GM23248 (cell line): ENCODE data around the gene NUP153. TPM values are rescaled to one million over a fixed set of nuclear protein-coding genes. Genes with fewer than 3 reads are reported as not detected.
"Not testable (repeated sequence)": the region's sequence is repeated elsewhere in the genome, so short reads cannot be mapped to it uniquely, and the experiment has no call there.

Experiments
- DNase-seq: peaks from one replicate; pipeline ENCODE4 v3.0.0-alpha.2; 2015
- H2AFZ ChIP-seq: fragments of 200-600 bp; sonication (generic); 2 replicates; pipeline ENCODE4 v1.6.1; 2016; ENCODE audit warnings: antibody characterized with exemption
- H3F3A ChIP-seq: fragments of 200-600 bp; sonication (generic); 2 replicates; pipeline ENCODE4 v1.6.1; 2016; ENCODE audit warnings: mild to moderate bottlenecking, antibody characterized with exemption, mixed run types; ENCODE audit not compliant: insufficient read depth
- H3K27ac ChIP-seq: fragments of 200-600 bp; sonication (generic); 2 replicates; pipeline ENCODE4 v1.5.1; 2016; ENCODE audit warnings: mild to moderate bottlenecking
- H3K27me3 ChIP-seq: fragments of 200-600 bp; sonication (generic); replicated peaks from 2 replicates; pipeline ENCODE4 v1.6.1; 2016; ENCODE audit warnings: mild to moderate bottlenecking; ENCODE audit not compliant: insufficient read depth
- H3K36me3 ChIP-seq: fragments of 200-600 bp; sonication (generic); 2 replicates; pipeline ENCODE4 v1.6.1; 2016; ENCODE audit warnings: low read depth, mild to moderate bottlenecking
- H3K4me1 ChIP-seq: fragments of 200-600 bp; sonication (generic); 2 replicates; pipeline ENCODE4 v1.6.1; 2016; ENCODE audit warnings: mild to moderate bottlenecking; ENCODE audit not compliant: insufficient read depth
- H3K4me2 ChIP-seq: fragments of 200-600 bp; sonication (generic); one replicate; pipeline ENCODE4 v1.6.1; 2016; ENCODE audit warnings: mild to moderate bottlenecking; ENCODE audit not compliant: unreplicated experiment
- H3K4me3 ChIP-seq: fragments of 200-600 bp; sonication (generic); 2 replicates; pipeline ENCODE4 v1.5.1; 2016; ENCODE audit warnings: mild to moderate bottlenecking
- H3K79me2 ChIP-seq: fragments of 200-600 bp; sonication (generic); 2 replicates; pipeline ENCODE4 v1.6.1; 2016; ENCODE audit warnings: mild to moderate bottlenecking; ENCODE audit not compliant: insufficient read depth
- H3K9ac ChIP-seq: fragments of 200-600 bp; sonication (generic); 2 replicates; pipeline ENCODE4 v1.6.1; 2016; ENCODE audit warnings: mild to moderate bottlenecking
- H3K9me2 ChIP-seq: fragments of 200-600 bp; sonication (generic); 2 replicates; pipeline ENCODE4 v1.6.1; 2016; ENCODE audit warnings: mixed run types, mild to moderate bottlenecking, moderate library complexity; ENCODE audit not compliant: insufficient read depth
- H3K9me3 ChIP-seq: fragments of 200-600 bp; sonication (generic); one replicate; pipeline ENCODE4 v1.6.1; 2017; ENCODE audit warnings: low read depth
- H4K20me1 ChIP-seq: fragments of 200-600 bp; sonication (generic); 2 replicates; pipeline ENCODE4 v1.6.0; 2016; ENCODE audit not compliant: insufficient read depth
- EZH2 ChIP-seq: fragments of 200-600 bp; sonication (generic); IDR thresholded peaks from 2 replicates; pipeline ENCODE4 v1.6.1; 2018; ENCODE audit warnings: antibody characterized with exemption, mild to moderate bottlenecking; ENCODE audit not compliant: insufficient read depth, poor library complexity, severe bottlenecking
- EZH2phosphoT487 ChIP-seq: fragments of 200-600 bp; sonication (generic); IDR thresholded peaks from 2 replicates; pipeline ENCODE4 v1.6.1; 2018; ENCODE audit warnings: antibody characterized with exemption, moderate library complexity, mild to moderate bottlenecking, low read depth; ENCODE audit not compliant: insufficient read depth
- WGBS, 2 experiments: methylation state at CpG; one replicate each; pipeline ENCODE4 v1.1.6; 2015 to 2017; ENCODE audit warnings: low lambda C conversion rate in 2 of 2, low coverage in 1 of 2; ENCODE audit errors: missing lambda C conversion rate in 2 of 2; 5-methylcytosine and 5-hydroxymethylcytosine counted together
- in situ Hi-C: fragments of 300-500 bp; cut with MboI; formaldehyde crosslinking; loops from 2 replicates; pipeline ENCODE4 v1.15.0; 2020
- polyA plus RNA-seq: library from polyadenylated mRNA; unstranded; fragments of >200 nt; fragmentation: Nextera tagmentation; extraction: Ambion mirVana; gene quantifications from 2 replicates; pipeline ENCODE4 v1.2.1, GENCODE V29; 2016
- total RNA-seq: library from RNA; depleted of rRNA; stranded (reverse); fragments of >200 nt; shearing (Covaris generic); gene quantifications from 2 replicates; pipeline ENCODE4 v1.2.3, GENCODE V29; 2014

The NUP153 gene
- total and polyA plus RNA-seq, 2 experiments from 2014 or later = 12.6 to 25.3 TPM

GRCh38 chr6:17584241-17584803 is 122.4 kb downstream of the NUP153 start:
- peak overlapping the region; percentile 72 for H3K27ac ChIP-seq
- in situ Hi-C loops = loop anchor here (5.0 kb wide), 1 partner anchor 422 kb away; no protein-coding TSS in a partner anchor

DNA sequence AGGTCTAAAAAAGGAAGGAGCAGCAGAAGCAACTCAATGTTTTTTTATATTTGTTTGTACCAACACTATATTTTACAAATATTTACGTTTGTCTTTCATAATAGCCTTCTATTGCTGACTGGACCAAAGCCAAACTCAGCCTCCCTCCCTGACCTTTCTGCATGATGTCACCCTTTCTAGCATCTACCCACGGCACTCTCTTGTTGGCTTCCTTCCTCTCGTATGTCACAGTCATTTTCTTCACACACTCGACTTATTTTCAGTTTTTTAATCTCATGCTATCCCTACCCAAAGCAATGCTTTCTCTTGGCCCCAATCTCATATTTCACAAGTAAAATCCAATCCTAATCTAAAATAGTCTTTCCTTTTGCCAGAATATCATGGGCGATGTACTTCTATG is 122.9 kb downstream of the NUP153 start:
- Histone ChIP-seq H3K9me2 (no peaks in the 10 kb centered on the region), H3K4me2 (peak overlapping the region; percentile 85), H3K27ac (peak overlapping the region; percentile 72), H3K4me3 (peak overlapping the region; percentile 52), H4K20me1 (no peaks in the 10 kb centered on the region), H3K9ac (peak overlapping the region; percentile 49), H3K9me3 (no peaks in the 10 kb centered on the region), H2AFZ (peak overlapping the region; percentile 73), H3K4me1 (peaks cover 9% of the 10 kb centered on the region), H3K36me3 (no peaks in the 10 kb centered on the region), H3K27me3 (no peaks in the 10 kb centered on the region), H3F3A (peaks cover 19% of the 10 kb centered on the region), H3K79me2 (no peaks in the 10 kb centered on the region)
- TF ChIP-seq EZH2phosphoT487 = no peak
- TF ChIP-seq EZH2 = no peak
- WGBS, 2 experiments = 4 to 6% methylated on average over 5 of the region's 5 CpGs
- DNase-seq = peak; percentile 75
- in situ Hi-C loops = loop anchor here (5.0 kb wide), 1 partner anchor 422 kb away; no protein-coding TSS in a partner anchor

More at GRCh38 chr6:17584241-17584803, 122.4 kb downstream of the NUP153 start:
- peaks cover 19% of the 10 kb centered on the region for H3F3A ChIP-seq
- H3K4me2 ChIP-seq = peak overlapping the region; percentile 85
- no peaks in the 10 kb centered on the region for H3K27me3 ChIP-seq
- H3K79me2 ChIP-seq = no peaks in the 10 kb centered on the region
- TF ChIP-seq EZH2 = no peak
- no peak for TF ChIP-seq EZH2phosphoT487
- H3K9me3 ChIP-seq = no peaks in the 10 kb centered on the region
- 3 to 4% methylated on average over 7 of the region's 7 CpGs for WGBS, 2 experiments
- peak overlapping the region; percentile 73 for H2AFZ ChIP-seq
- DNase-seq = peak; percentile 89
- peaks cover 12% of the 10 kb centered on the region for H3K4me1 ChIP-seq
- H3K36me3 ChIP-seq = no peaks in the 10 kb centered on the region
- H4K20me1 ChIP-seq = no peaks in the 10 kb centered on the region
- H3K9me2 ChIP-seq = no peaks in the 10 kb centered on the region
- peak overlapping the region; percentile 49 for H3K9ac ChIP-seq
- H3K4me3 ChIP-seq = peak overlapping the region; percentile 52

GRCh38 chr6:17581282-17581681 is 125.4 kb downstream of the NUP153 start:
- H3K27ac ChIP-seq, H3K4me1 ChIP-seq, H2AFZ ChIP-seq, H3K9me3 ChIP-seq, H3K9ac ChIP-seq, H3K79me2 ChIP-seq, H3K27me3 ChIP-seq, H3K9me2 ChIP-seq, H3K36me3 ChIP-seq, H4K20me1 ChIP-seq, H3K4me2 ChIP-seq, DNase-seq: not testable (repeated sequence)
- Histone ChIP-seq H3F3A (peaks cover 19% of the 10 kb centered on the region), H3K4me3 (peak overlapping the region; percentile 89)
- in situ Hi-C loops = loop anchor here (5.0 kb wide), 1 partner anchor 419 kb away; no protein-coding TSS in a partner anchor
- WGBS, 2 experiments = 94 to 97% methylated on average over 7 of the region's 7 CpGs

DNA sequence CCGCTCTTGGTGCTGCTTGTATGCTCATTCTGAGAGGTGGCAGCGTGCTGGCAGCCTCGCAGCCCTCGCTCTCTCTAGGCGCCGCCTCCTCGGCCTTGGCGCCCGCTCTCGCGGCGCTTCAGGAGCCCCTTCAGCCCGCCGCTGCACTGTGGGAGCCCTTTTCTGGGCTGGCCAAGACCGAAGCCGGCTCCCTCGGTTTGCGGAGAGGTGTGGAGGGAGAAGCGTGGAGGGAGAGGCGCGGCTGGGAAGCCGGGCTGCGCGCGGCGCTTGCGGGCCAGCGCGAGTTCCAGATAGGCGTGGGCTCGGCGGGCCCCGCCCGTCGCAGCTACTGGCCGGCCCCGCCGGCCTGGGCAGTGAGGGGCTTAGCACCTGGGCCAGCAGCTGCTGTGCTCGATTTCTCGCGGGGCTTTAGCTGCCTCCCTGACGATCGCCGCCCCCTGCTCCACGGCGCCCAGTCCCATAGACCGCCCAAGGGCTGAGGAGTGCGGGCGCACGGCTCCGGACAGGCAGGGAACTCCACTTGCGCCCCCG is 126.1 kb downstream of the NUP153 start:
- peaks cover 9% of the 10 kb centered on the region for H3K4me1 ChIP-seq
- peak; percentile 75 for DNase-seq
- TF ChIP-seq EZH2 (no peak), EZH2phosphoT487 (no peak)
- peak overlapping the region; percentile 89 for H3K4me3 ChIP-seq
- WGBS, 2 experiments = 3% methylated on average over 36 to 53 of the region's 53 CpGs
- H3K27me3 ChIP-seq = no peaks in the 10 kb centered on the region
- peak overlapping the region; percentile 91 for H3K4me2 ChIP-seq
- peak overlapping the region; percentile 92 for H2AFZ ChIP-seq
- no peaks in the 10 kb centered on the region for H3K9me3 ChIP-seq
- no peaks in the 10 kb centered on the region for H3K9me2 ChIP-seq
- H3K36me3 ChIP-seq = no peaks in the 10 kb centered on the region
- in situ Hi-C loops = loop anchor here (5.0 kb wide), 1 partner anchor 418 kb away; no protein-coding TSS in a partner anchor
- H3K79me2 ChIP-seq = no peaks in the 10 kb centered on the region
- peak overlapping the region; percentile 39 for H3K27ac ChIP-seq
- H3K9ac ChIP-seq = peak overlapping the region; percentile 76
- H4K20me1 ChIP-seq = no peaks in the 10 kb centered on the region
- H3F3A ChIP-seq = peaks cover 20% of the 10 kb centered on the region
